SW480 (cell line): ENCODE measurements around the gene RUNDC3A.
A peak's percentile ranks its signal among the peaks of the same experiment; 100 is the strongest.
"Not testable (repeated sequence)": the region's sequence is repeated elsewhere in the genome, so short reads cannot be mapped to it uniquely, and the experiment has no call there.

Source experiments
- DNase-seq: peaks from one replicate; pipeline ENCODE4 v3.0.0-alpha.2; 2016; ENCODE audit warnings: low spot score

Gene RUNDC3A

GRCh38 chr17:44318077-44318892, 9.9 kb downstream of the RUNDC3A start:
- DNase-seq = no peak

GRCh38 chr17:44320066-44320465, 11.7 kb downstream of the RUNDC3A start:
- no peak for DNase-seq

- no peak for DNase-seq
Measured at GRCh38 chr17:44321246-44322120, 13.1 kb downstream of the RUNDC3A start.

GRCh38 chr17:44322236-44322895, 14.0 kb downstream of the RUNDC3A start:
- DNase-seq = no peak

- DNase-seq = no peak
Measured at GRCh38 chr17:44323359-44324091, 15.1 kb downstream of the RUNDC3A start.

GRCh38 chr17:44324092-44324570, 15.7 kb downstream of the RUNDC3A start:
- peak; percentile 32 for DNase-seq

GRCh38 chr17:44324571-44325275, 16.3 kb downstream of the RUNDC3A start, which contains the start of gene SLC25A39:
SLC25A39 (minus strand) TSS chr17:44324823; CDS start chr17:44323562, 1,261 bp downstream.
- DNase-seq = peak; percentile 88

GRCh38 chr17:44326861-44327444, 18.6 kb downstream of the RUNDC3A start:
- DNase-seq = peak; percentile 97

- no peak for DNase-seq
Measured at GRCh38 chr17:44327715-44328449, 19.5 kb downstream of the RUNDC3A start.

GRCh38 chr17:44329516-44329915, 21.1 kb downstream of the RUNDC3A start:
- not testable (repeated sequence) for DNase-seq

- DNase-seq = not testable (repeated sequence)
Measured at GRCh38 chr17:44330263-44330662, 21.9 kb downstream of the RUNDC3A start.

- DNase-seq = peak; percentile 79
Measured at GRCh38 chr17:44331249-44331760, 22.9 kb downstream of the RUNDC3A start.

GRCh38 chr17:44333371-44333770, 25.0 kb downstream of the RUNDC3A start:
- DNase-seq = no peak

- no peak for DNase-seq
Measured at GRCh38 chr17:44334315-44334714, 25.9 kb downstream of the RUNDC3A start.

- DNase-seq = no peak
Measured at GRCh38 chr17:44334727-44335126, 26.3 kb downstream of the RUNDC3A start.

- DNase-seq = no peak
Measured at GRCh38 chr17:44335564-44335963, 27.2 kb downstream of the RUNDC3A start.

GRCh38 chr17:44335968-44336367, 27.6 kb downstream of the RUNDC3A start:
- DNase-seq = no peak

- no peak for DNase-seq
Measured at GRCh38 chr17:44338702-44339101, 30.3 kb downstream of the RUNDC3A start.

- DNase-seq = not testable (repeated sequence)
Measured at GRCh38 chr17:44340553-44340952, 32.2 kb downstream of the RUNDC3A start.
